SKM-1 (cell line): ENCODE measurements around the gene PPL.
"Not testable (repeated sequence)": the region's sequence is repeated elsewhere in the genome, so short reads cannot be mapped to it uniquely, and the experiment has no call there.

Experiments
- DNase-seq: peaks from one replicate; lab custom pipeline; 2025; ENCODE audit not compliant: unreplicated experiment; lab: John Stamatoyannopoulos, UW

Gene PPL

GRCh38 chr16:4936991-4937781 is at the start of gene PPL:
TSS of gene PPL (minus strand) at chr16:4937148. CDS start at chr16:4937045, 103 bp downstream.
- no peak for DNase-seq

- no peak for DNase-seq
These were observed 47.4 kb upstream of the PPL start for GRCh38 chr16:4984174-4984990.

- no peak for DNase-seq
These were observed 45.3 kb upstream of the PPL start for GRCh38 chr16:4982056-4982867.

- no peak for DNase-seq
These were observed 44.5 kb upstream of the PPL start for GRCh38 chr16:4981473-4981872.

- DNase-seq: no peak
These were observed 43.7 kb upstream of the PPL start for GRCh38 chr16:4980691-4981090.

GRCh38 chr16:4979736-4980660 is 43.0 kb upstream of the PPL start:
- DNase-seq: no peak

- DNase-seq: no peak
These were observed 42.2 kb upstream of the PPL start for GRCh38 chr16:4979164-4979563.

GRCh38 chr16:4976611-4977145 is 39.7 kb upstream of the PPL start:
- DNase-seq: no peak

GRCh38 chr16:4976079-4976478 is 39.1 kb upstream of the PPL start:
- DNase-seq: peak; percentile 85

- DNase-seq: no peak
These were observed 36.1 kb upstream of the PPL start for GRCh38 chr16:4972938-4973587.

GRCh38 chr16:4970010-4970409 is 33.1 kb upstream of the PPL start:
- no peak for DNase-seq

GRCh38 chr16:4968879-4969483 is 32.0 kb upstream of the PPL start:
- no peak for DNase-seq

GRCh38 chr16:4968278-4968677 is 31.3 kb upstream of the PPL start:
- DNase-seq: not testable (repeated sequence)

- no peak for DNase-seq
These were observed 29.9 kb upstream of the PPL start for GRCh38 chr16:4966736-4967453.

- DNase-seq: not testable (repeated sequence)
These were observed 26.6 kb upstream of the PPL start for GRCh38 chr16:4963527-4963926.

GRCh38 chr16:4962716-4963115 is 25.8 kb upstream of the PPL start:
- DNase-seq: no peak

- DNase-seq: no peak
These were observed 23.6 kb upstream of the PPL start for GRCh38 chr16:4960579-4960978.
